Mammary microvascular endothelial cell (primary cell): ENCODE results near the gene MYMK. TPM values are rescaled to one million over a fixed set of nuclear protein-coding genes. Genes with fewer than 3 reads are reported as not detected.

Experiments used
- total RNA-seq: library from RNA; depleted of rRNA; stranded (reverse); fragments of >200 nt; gene quantifications from 2 replicates; pipeline ENCODE4 v1.2.3, GENCODE V29; 2015

MYMK gene, protein sequence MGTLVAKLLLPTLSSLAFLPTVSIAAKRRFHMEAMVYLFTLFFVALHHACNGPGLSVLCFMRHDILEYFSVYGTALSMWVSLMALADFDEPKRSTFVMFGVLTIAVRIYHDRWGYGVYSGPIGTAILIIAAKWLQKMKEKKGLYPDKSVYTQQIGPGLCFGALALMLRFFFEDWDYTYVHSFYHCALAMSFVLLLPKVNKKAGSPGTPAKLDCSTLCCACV
- not detected in 2 replicates for total RNA-seq

DNA sequence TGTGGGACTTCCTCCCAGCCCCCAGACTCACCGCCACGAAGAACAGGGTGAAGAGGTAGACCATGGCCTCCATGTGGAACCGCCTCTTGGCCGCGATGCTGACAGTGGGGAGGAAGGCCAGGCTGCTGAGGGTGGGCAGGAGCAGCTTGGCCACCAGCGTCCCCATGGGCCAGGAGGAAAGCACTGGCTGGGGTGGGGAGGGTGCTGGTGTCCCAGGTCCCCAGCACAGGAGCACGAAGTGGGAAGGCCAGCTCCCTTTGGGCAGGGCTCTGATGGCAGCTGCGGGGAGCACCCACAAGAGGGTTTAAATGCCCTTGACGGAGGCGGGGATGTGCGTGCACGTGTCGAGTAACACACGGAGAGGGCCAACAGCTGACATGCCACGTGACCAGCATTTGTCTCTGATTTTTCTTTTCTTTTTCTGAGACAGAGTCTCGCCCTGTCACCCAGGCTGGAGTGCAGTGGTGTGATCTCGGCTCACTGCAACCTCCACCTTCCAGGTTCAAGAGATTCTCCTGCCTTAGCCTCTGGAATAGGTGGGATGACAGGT, at the start of gene MYMK:
Gene MYMK, minus strand, starts transcription at position 281 of the 550 bp plus-strand sequence. Its CDS starts 115 bp downstream, at position 166.

DNA sequence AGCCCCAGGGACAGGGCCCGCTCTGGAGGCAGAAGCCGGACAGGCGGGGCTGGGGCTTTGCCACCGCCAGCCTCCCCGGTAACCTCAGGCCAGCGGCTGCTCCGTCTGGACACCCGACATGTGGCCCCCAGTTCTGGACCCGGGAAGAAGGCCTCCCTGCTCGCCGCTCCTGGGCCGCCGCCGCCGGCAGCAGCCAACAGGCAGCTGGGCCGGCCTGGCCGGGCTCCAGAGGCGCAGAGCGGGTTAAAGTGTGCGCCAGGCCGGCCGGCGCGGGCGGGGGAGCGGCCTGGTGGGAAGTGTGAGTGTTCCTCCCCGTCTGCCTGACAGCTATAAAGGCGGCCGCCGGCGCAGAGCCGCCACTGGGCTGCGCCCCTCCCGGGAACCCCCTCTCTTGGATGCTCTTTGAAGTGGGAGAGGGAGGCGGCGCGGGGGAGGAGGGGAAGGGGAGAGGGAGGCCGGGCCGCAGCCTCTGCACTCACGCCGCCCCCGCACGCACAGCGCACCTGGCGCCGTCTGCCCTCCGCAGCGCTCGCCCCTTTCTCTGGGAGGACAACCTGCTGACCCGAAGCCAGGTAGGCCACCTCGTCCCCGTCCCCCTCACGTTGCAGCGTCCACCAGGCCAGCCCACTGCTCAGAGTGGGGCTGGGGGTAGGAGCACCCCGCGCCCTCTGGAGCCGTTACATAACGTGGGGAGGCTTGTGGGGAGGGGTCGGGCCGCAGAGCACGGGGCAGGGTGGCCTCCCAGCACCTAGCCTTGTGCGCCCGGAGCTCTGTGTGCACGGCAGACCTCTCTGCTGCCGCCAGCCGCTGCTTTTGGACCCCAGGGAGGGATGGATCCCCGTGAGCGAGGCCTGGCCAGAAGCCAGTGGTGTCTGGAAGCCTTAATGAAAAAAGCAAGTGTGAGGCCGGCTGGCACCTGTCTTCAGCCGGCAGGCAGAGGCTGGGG, 9.9 kb upstream of the MYMK start, which contains the start of gene ADAMTSL2:
Gene ADAMTSL2, plus strand, starts transcription at position 359 of the 946 bp plus-strand sequence. CDS start 2,009 bp downstream, outside the sequence.

DNA sequence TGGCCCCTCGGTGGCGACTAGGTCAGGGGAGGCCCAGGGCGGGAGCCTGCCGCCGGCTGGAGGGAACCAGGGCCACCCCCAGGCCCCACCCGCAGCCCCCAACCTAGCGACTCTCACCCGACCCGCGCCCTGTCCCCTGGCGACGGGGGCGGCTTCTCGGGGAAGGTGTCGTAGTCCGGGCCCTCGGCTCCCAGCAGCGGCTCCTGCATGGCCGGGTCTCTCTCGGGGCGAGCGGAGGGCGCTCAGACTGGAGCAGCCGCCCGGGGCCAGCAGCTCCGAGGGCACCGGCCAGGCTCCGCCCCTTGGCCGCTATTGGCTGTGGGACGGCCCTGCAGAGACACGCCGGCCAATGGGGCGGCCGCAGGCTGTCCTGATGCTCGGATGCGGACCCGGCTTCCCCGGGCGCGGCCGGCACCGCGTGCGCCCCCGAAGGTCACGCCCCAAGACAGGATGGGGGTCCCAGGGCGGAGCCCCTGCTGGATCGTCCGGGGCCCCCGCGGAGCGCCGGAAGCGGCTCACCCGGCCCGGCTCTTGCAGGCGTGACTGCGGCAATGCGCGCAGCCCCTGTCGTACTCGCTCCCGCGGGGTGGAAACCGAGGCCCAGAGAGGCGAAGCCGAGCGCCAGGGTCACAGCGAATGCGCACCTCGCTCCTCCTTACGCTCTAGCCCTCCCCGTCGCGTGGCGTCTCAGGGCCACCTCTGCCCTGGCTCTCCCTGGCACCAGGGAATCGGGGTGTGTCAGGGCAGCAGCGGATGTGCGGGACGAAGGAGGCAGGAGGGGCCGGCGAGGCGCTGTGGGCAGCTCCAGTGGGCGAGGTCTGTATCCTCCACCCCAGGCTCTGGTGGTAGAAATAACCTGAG, 45.7 kb downstream of the MYMK start, which contains the start of gene SLC2A6:
Gene SLC2A6, minus strand, starts transcription at position 249 of the 861 bp plus-strand sequence. Its CDS starts 40 bp downstream, at position 209.

Other genes starting within 250 kb of the MYMK start
- not detected in 2 replicates for gene ABO, start 249.8 kb downstream of the MYMK start, total RNA-seq
- gene SURF6, start 188.8 kb downstream of the MYMK start, total RNA-seq, result 13.1 and 13.5 TPM in 2 replicates
- 18.1 and 19.2 TPM in 2 replicates for gene MED22, start 176.8 kb downstream of the MYMK start, total RNA-seq
- 2,602 and 2,758 TPM in 2 replicates for gene RPL7A, start 176.7 kb downstream of the MYMK start, total RNA-seq
- gene SURF1, start 168.5 kb downstream of the MYMK start, total RNA-seq, result 33.4 and 35.7 TPM in 2 replicates
- gene SURF2, start 168.4 kb downstream of the MYMK start, total RNA-seq, result 11.5 and 17.1 TPM in 2 replicates
- gene SURF4, start 148.9 kb downstream of the MYMK start, total RNA-seq, result 200 and 222 TPM in 2 replicates
- 0.49 TPM in 1 of 2 replicates, not detected in the other for gene STKLD1, start 148.6 kb downstream of the MYMK start, total RNA-seq
- gene REXO4, start 106.9 kb downstream of the MYMK start, total RNA-seq, result 21.1 and 23.7 TPM in 2 replicates
- 0.20 and 0.59 TPM in 2 replicates for gene ADAMTS13, start 102.6 kb downstream of the MYMK start, total RNA-seq
- 2.2 and 5.0 TPM in 2 replicates for gene CACFD1, start 65.0 kb downstream of the MYMK start, total RNA-seq
- 57.0 and 62.3 TPM in 2 replicates for gene SLC2A6, start 45.9 kb downstream of the MYMK start, total RNA-seq
- gene ADAMTSL2, start 9.7 kb upstream of the MYMK start, total RNA-seq, result not detected in 2 replicates
- gene FAM163B, start 84.4 kb upstream of the MYMK start, total RNA-seq, result not detected in 2 replicates
- not detected in 2 replicates for gene DBH, start 111.4 kb upstream of the MYMK start, total RNA-seq
- not detected in 2 replicates for gene SARDH, start 213.4 kb upstream of the MYMK start, total RNA-seq